Measurements from ENCODE around the gene TBCD. TPM values are rescaled to one million over a fixed set of nuclear protein-coding genes. Genes with fewer than 3 reads are reported as not detected.

The TBCD gene
- total RNA-seq, 1 experiment from 2014 or later, result 90.7 TPM

GRCh38 chr17:82974136-82974952 lies 222.5 kb downstream of the TBCD start:
- no peak overlapping the region for H3K4me3 Mint-ChIP-seq (ENCODE audit: low read depth, unreplicated experiment)
- H3K9me3 Mint-ChIP-seq (ENCODE audit: low read depth, unreplicated experiment), result peaks cover 4% of the 10 kb centered on the region
- CTCF ChIA-PET, result no interaction called here
- no peaks in the 10 kb centered on the region for H3K36me3 Mint-ChIP-seq (ENCODE audit: insufficient read depth, unreplicated experiment)
- TF ChIP-seq CTCF (IDR thresholded peaks at IDR 0.05; ENCODE audit: unreplicated experiment), result no peak
- H3K27ac Mint-ChIP-seq (ENCODE audit: unreplicated experiment), result no peak overlapping the region
- no peak for DNase-seq
- no TSS peak for BruUV-seq (replicated peaks)
- H3K4me1 Mint-ChIP-seq (ENCODE audit: low read depth, unreplicated experiment), result no peaks in the 10 kb centered on the region
- intact Hi-C loops (cut with micrococcal nuclease; ENCODE audit: unreplicated experiment), result no loop called here
- no peaks in the 10 kb centered on the region for H3K27me3 Mint-ChIP-seq (ENCODE audit: unreplicated experiment)

DNA sequence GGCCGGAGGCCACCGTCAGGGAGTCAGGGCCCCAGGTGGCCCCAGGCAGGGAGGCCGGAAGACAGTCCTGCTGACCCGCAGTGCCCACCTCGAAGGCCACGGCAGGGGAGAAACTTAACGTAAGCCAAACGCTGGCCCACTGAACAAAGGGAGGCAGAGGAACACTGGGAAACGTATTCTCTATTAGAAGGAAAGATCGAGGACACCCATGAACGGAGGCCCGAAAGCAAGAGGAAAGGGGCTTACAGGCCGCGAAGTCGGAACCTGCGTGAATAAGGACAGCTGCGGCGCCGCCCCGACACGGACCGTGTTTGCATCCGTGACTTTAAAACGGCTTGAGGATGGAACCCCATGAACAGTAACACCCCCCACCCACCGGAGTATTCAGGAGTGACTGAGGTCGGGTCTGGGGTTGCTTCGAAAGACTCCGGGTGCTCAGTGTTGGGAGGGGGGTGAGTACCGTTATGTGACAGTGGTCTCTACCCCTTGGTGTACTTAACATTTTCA lies 225.2 kb downstream of the TBCD start:
- CTCF ChIA-PET, result no interaction called here
- Mint-ChIP-seq H3K27ac (ENCODE audit: unreplicated experiment) (no peak overlapping the region), H3K4me3 (ENCODE audit: low read depth, unreplicated experiment) (no peak overlapping the region), H3K27me3 (ENCODE audit: unreplicated experiment) (no peaks in the 10 kb centered on the region), H3K4me1 (ENCODE audit: low read depth, unreplicated experiment) (no peaks in the 10 kb centered on the region), H3K36me3 (ENCODE audit: insufficient read depth, unreplicated experiment) (no peaks in the 10 kb centered on the region), H3K9me3 (ENCODE audit: low read depth, unreplicated experiment) (peaks cover 4% of the 10 kb centered on the region)
- TF ChIP-seq CTCF (IDR thresholded peaks at IDR 0.05; ENCODE audit: unreplicated experiment), result no peak
- DNase-seq, result no peak
- no TSS peak for BruUV-seq (replicated peaks)
- intact Hi-C loops (cut with micrococcal nuclease; ENCODE audit: unreplicated experiment), result no loop called here

DNA sequence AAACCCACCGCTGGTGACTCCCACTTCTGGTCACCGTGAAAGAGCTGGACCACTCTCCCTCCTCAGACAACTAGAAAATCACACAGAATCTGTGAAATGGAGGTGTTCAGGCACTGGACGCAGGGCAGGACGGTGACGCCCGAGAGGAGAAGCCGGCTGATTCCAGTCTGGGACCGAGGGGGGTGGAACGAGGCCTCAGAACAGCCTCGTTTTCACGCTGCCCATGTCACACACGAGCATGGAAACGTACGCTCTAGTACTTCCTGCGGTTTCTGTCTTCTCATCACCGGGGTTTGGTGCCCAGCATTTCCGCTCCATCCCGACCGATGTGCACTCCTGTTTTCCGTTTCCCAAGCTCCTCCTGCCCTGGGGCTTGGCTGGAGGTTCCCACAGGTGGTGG lies 225.7 kb downstream of the TBCD start:
- TF ChIP-seq CTCF (IDR thresholded peaks at IDR 0.05; ENCODE audit: unreplicated experiment), result no peak
- H3K4me3 Mint-ChIP-seq (ENCODE audit: low read depth, unreplicated experiment), result no peak overlapping the region
- H3K27me3 Mint-ChIP-seq (ENCODE audit: unreplicated experiment), result no peaks in the 10 kb centered on the region
- peaks cover 4% of the 10 kb centered on the region for H3K9me3 Mint-ChIP-seq (ENCODE audit: low read depth, unreplicated experiment)
- H3K4me1 Mint-ChIP-seq (ENCODE audit: low read depth, unreplicated experiment), result no peaks in the 10 kb centered on the region
- H3K27ac Mint-ChIP-seq (ENCODE audit: unreplicated experiment), result no peak overlapping the region
- BruUV-seq (replicated peaks), result no TSS peak
- H3K36me3 Mint-ChIP-seq (ENCODE audit: insufficient read depth, unreplicated experiment), result no peaks in the 10 kb centered on the region
- intact Hi-C loops (cut with micrococcal nuclease; ENCODE audit: unreplicated experiment), result no loop called here
- no peak for DNase-seq
- CTCF ChIA-PET, result no interaction called here

DNA sequence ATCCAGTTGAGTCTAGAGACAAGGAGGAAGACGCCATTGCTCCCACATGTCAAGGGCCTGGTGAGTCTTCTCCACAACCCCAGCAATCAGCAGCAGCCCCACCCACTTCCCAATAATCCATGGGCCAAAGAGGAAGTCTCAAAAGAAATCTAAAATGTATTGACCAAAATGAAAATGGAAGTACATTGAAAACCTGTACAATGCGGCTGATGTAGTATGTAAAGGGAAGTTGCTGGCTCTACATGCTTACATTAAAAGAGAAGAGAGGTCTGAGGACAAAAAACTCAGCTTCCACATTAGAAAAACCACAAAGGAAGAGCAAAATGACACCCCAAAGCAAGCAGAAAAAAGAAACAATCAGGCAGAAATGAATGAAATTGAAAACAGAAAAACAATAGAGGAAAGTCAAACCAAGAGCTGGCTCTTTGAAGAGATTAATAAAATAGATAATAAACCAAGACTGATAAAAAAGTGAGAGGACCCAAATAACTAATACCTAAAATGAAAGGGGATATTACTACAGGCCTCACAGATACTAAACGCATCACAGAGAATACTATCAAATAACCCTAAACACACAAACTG lies 227.0 kb downstream of the TBCD start:
- no peak for TF ChIP-seq CTCF (IDR thresholded peaks at IDR 0.05; ENCODE audit: unreplicated experiment)
- no TSS peak for BruUV-seq (replicated peaks)
- Mint-ChIP-seq H3K27me3 (ENCODE audit: unreplicated experiment) (no peaks in the 10 kb centered on the region), H3K4me1 (ENCODE audit: low read depth, unreplicated experiment) (no peaks in the 10 kb centered on the region), H3K4me3 (ENCODE audit: low read depth, unreplicated experiment) (no peak overlapping the region), H3K36me3 (ENCODE audit: insufficient read depth, unreplicated experiment) (no peaks in the 10 kb centered on the region), H3K9me3 (ENCODE audit: low read depth, unreplicated experiment) (peaks cover 2% of the 10 kb centered on the region), H3K27ac (ENCODE audit: unreplicated experiment) (no peak overlapping the region)
- intact Hi-C loops (cut with micrococcal nuclease; ENCODE audit: unreplicated experiment), result no loop called here
- CTCF ChIA-PET, result no interaction called here
- DNase-seq, result no peak
